ENCODE data around the gene SEMA7A.

- TF ChIP-seq CTCF (IDR thresholded peaks at IDR 0.05; ENCODE audit: insufficient read depth, low read length, poor library complexity, severe bottlenecking) (no peak), EZH2phosphoT487 (conservative IDR thresholded peaks at IDR 0.05; ENCODE audit: low read length) (no peak)
These were observed 37.7 kb downstream of the SEMA7A start for GRCh38 chr15:74396146-74396438.
